Heart left ventricle (tissue), 16 donors: Measurements from ENCODE around the gene MRPS14. TPM values are rescaled to one million over a fixed set of nuclear protein-coding genes. Genes with fewer than 3 reads are reported as not detected.

Experiments
- ATAC-seq, 4 donors: fragments of 200-7000 bp; cut with Tn5 transposase; one replicate each; pipeline ENCODE4 v1.9.1; 2020 to 2022; ENCODE audit warnings: moderate library complexity in 4 of 4, mild to moderate bottlenecking in 3 of 4, moderate number of reproducible peaks in 1 of 4
- DNase-seq, 5 donors: peaks; one replicate each; pipeline ENCODE4 v3.0.0-alpha.2; 2020
- H3K27ac ChIP-seq, 12 donors: fragments of 200-600 bp; sonication (generic) in 4 of 12; one replicate each; pipeline versions ENCODE4 v1.5.0 to v1.8.0; 2016 to 2022; ENCODE audit warnings: mild to moderate bottlenecking in 2 of 12
- H3K27me3 ChIP-seq, 9 donors: fragments of 200-600 bp; sonication (generic) in 2 of 9; one replicate each; pipeline versions ENCODE4 v1.5.1 to v1.8.0; 2016 to 2022; ENCODE audit warnings: mild to moderate bottlenecking in 3 of 9
- H3K36me3 ChIP-seq, 9 donors: fragments of 200-600 bp; sonication (generic) in 2 of 9; one replicate each; pipeline versions ENCODE4 v1.5.0 to v1.8.0; 2018 to 2022; ENCODE audit warnings: mild to moderate bottlenecking in 2 of 9
- H3K4me1 ChIP-seq, 12 donors: fragments of 200-600 bp; sonication (generic) in 4 of 12; one replicate each; pipeline versions ENCODE4 v1.5.0 to v1.8.0; 2016 to 2022; ENCODE audit warnings: mild to moderate bottlenecking in 3 of 12
- H3K4me3 ChIP-seq, 12 donors: fragments of 200-600 bp; sonication (generic) in 4 of 12; one replicate each; pipeline versions ENCODE4 v1.5.0 to v1.8.0; 2017 to 2022; ENCODE audit warnings: mild to moderate bottlenecking in 9 of 12, moderate library complexity in 4 of 12
- H3K9me3 ChIP-seq, 12 donors: fragments of 200-600 bp; sonication (generic) in 4 of 12; one replicate each; pipeline versions ENCODE4 v1.5.0 to v1.8.0; 2016 to 2022; ENCODE audit warnings: mild to moderate bottlenecking in 1 of 12
- CTCF ChIP-seq, 12 donors: fragments of 200-600 bp; sonication (generic) in 4 of 12; IDR thresholded peaks; one replicate each; pipeline versions ENCODE4 v1.5.0 to v1.8.0; 2018 to 2022; ENCODE audit warnings: antibody characterized with exemption in 12 of 12, mild to moderate bottlenecking in 5 of 12
- POLR2A ChIP-seq, 2 donors: fragments of 450-650 bp; IDR thresholded peaks; one replicate each; pipeline ENCODE4 v1.6.1; 2017; ENCODE audit warnings: antibody characterized with exemption in 2 of 2, mild to moderate bottlenecking in 2 of 2, moderate library complexity in 2 of 2
- WGBS, 4 donors: extraction: QIAGEN DNeasy Blood & Tissue Kit in 2 of 4; methylation state at CpG; one replicate each; pipeline versions ENCODE4 v1.1.5 to v1.1.7; 2013 to 2018; 5-methylcytosine and 5-hydroxymethylcytosine counted together
- intact Hi-C, 10 donors: fragments of 100-400 bp; cut with DNase I; formaldehyde crosslinking; loops; one replicate each; pipeline versions ENCODE4 v1.11.1 to v1.14.2; 2022
- polyA plus RNA-seq, 2 donors: library from polyadenylated mRNA; stranded (reverse); fragments of 200-250 nt; gene quantifications; one replicate each; pipeline ENCODE4 v1.2.3, GENCODE V29; 2013
- total RNA-seq, 9 donors: library from RNA; depleted of rRNA in 2 of 9; stranded (reverse); fragments of >200 nt in 2 of 9; fragmentation: NEBNext Ultra II Directional in 3 of 9; extraction: Animal tissue kit (Norgen Biotek cat#: 25700) in 3 of 9; gene quantifications; one replicate each; pipeline versions ENCODE4 v1.1.0 to v1.2.4, GENCODE V29; 2016 to 2023
- donor health status: ischemic (EF 13 %, LVEDD 7.1; RV severe dilation, severe dysfunction).
- donor health status: healthy with polysubstance abuse.
- donor health status: DM: no; HTN: yes; CAD: no.
- donor health status: DM: no; HTN: no; CAD: no.
- donor health status: ischemic (EF 25% LVEDD 6.9; RV normal size, moderate dysfunction).
- donor health status: ischemic (EF 25% LVEDD 5.7; RV mildly dilated, moderate dysfunction).
- donor health status: healthy.
- donor health status: DM: yes; HTN: yes; CAD: no.
- donor health status: ischemic (EF 35%, LVEDD 5.7; RV mildly dilated, moderate dysfunction).
- donor health status: nonischemic (EF 11% LVEDD 7.7; RV severe dilation, severe dysfunction).
- donor health status: DM: yes; HTN: yes; CAD: no.
- donor health status: PGD.
- donor health status: ischemic (EF 29% LVEDD 5.4; RV normal size, mild dysfunction).
- donor health status: nonischemic (EF 23%, LVEDD 6.1; RV moderate dilation, normal function).

The MRPS14 gene
- total and polyA plus RNA-seq, 11 donors, result 12.4 to 27.0 (median 22.7) TPM

GRCh38 chr1:174976436-174977108, 46.7 kb downstream of the MRPS14 start:
- intact Hi-C loops, result loop anchor here in 1 of 10 donors (5.0 kb wide), 1 partner anchor 204 kb away; no protein-coding TSS in a partner anchor
- DNase-seq (no peak), ATAC-seq (peak in 3 of 4 donors; percentile 11 to 75 (median 50))
- Histone ChIP-seq H3K27ac (peak overlapping the region in 2 of 12 donors; percentile 6 to 24), H3K27me3 (no peaks in the 10 kb centered on the region), H3K36me3 (peaks cover 0 to 62% (median 11%) of the 10 kb centered on the region in 9 donors), H3K4me1 (peaks cover 0 to 31% (median 3%) of the 10 kb centered on the region in 12 donors), H3K4me3 (no peak overlapping the region), H3K9me3 (no peaks in the 10 kb centered on the region)
- no peak for TF ChIP-seq CTCF (IDR thresholded peaks at IDR 0.05)
- no peak for TF ChIP-seq POLR2A (IDR thresholded peaks at IDR 0.05)
- 72 to 91% (median 79%) methylated on average over 4 of the region's 4 CpGs for WGBS, 4 donors

GRCh38 chr1:174975764-174976163, 47.5 kb downstream of the MRPS14 start:
- Histone ChIP-seq H3K4me3 (no peak overlapping the region), H3K27ac (no peak overlapping the region), H3K27me3 (no peaks in the 10 kb centered on the region), H3K36me3 (peaks cover 0 to 54% (median 8%) of the 10 kb centered on the region in 9 donors), H3K9me3 (no peaks in the 10 kb centered on the region), H3K4me1 (peaks cover 0 to 34% (median 3%) of the 10 kb centered on the region in 12 donors)
- intact Hi-C loops, result loop anchor here in 1 of 10 donors (5.0 kb wide), 1 partner anchor 203 kb away; no protein-coding TSS in a partner anchor
- TF ChIP-seq CTCF (IDR thresholded peaks at IDR 0.05) (no peak), POLR2A (IDR thresholded peaks at IDR 0.05) (no peak)
- ATAC-seq (no peak), DNase-seq (no peak)
- 84 to 95% (median 90%) methylated on average over 1 of the region's 1 CpG for WGBS, 4 donors

GRCh38 chr1:174974711-174975119, 48.5 kb downstream of the MRPS14 start:
- DNase-seq, result peak in 4 of 5 donors; percentile 18 to 70 (median 52)

More at GRCh38 chr1:174974711-174975119, 48.5 kb downstream of the MRPS14 start:
- peak; percentile 41 to 83 (median 80) for ATAC-seq
- intact Hi-C loops, result loop anchor here in 1 of 10 donors (5.0 kb wide), 1 partner anchor 202 kb away; no protein-coding TSS in a partner anchor
- H3K27me3 ChIP-seq, result no peaks in the 10 kb centered on the region
- H3K36me3 ChIP-seq, result peaks cover 0 to 49% (median 12%) of the 10 kb centered on the region in 9 donors
- H3K27ac ChIP-seq, result peak overlapping the region in 1 of 12 donors; percentile 3
- TF ChIP-seq CTCF (IDR thresholded peaks at IDR 0.05), result no peak
- TF ChIP-seq POLR2A (IDR thresholded peaks at IDR 0.05), result no peak
- peaks cover 0 to 34% (median 3%) of the 10 kb centered on the region in 12 donors for H3K4me1 ChIP-seq
- 63 to 76% (median 70%) methylated on average over 2 of the region's 2 CpGs for WGBS, 4 donors
- no peaks in the 10 kb centered on the region for H3K9me3 ChIP-seq
- H3K4me3 ChIP-seq, result no peak overlapping the region
